WTC11 (cell line): ENCODE results near the gene GTPBP6. TPM values are rescaled to one million over a fixed set of nuclear protein-coding genes. Genes with fewer than 3 reads are reported as not detected.

Experiments used
- ATAC-seq: fragments of 200-7000 bp; cut with Tn5 transposase; 2 replicates; pipeline ENCODE4 v1.10.0; 2021; ENCODE audit warnings: mild to moderate bottlenecking, moderate library complexity
- CTCF ChIA-PET: fragments of 300-600 bp; sonication (Branson Sonifier 250); formaldehyde crosslinking; loops from one replicate; lab custom pipeline; 2021; ENCODE audit warnings: antibody characterized with exemption; lab: Charles Lee
- POLR2A ChIA-PET: fragments of 350-600 bp; sonication (Branson Sonifier 250); formaldehyde crosslinking; loops from one replicate; lab custom pipeline; 2021; ENCODE audit warnings: antibody characterized with exemption; lab: Charles Lee
- DNase-seq: peaks from one replicate; pipeline ENCODE4 v3.0.0; 2021; ENCODE audit warnings: low spot score
- H3K27ac Mint-ChIP-seq: 2 replicates; pipeline ENCODE4 v1.8.0; 2021; ENCODE audit warnings: mixed read lengths
- H3K27me3 Mint-ChIP-seq: 2 replicates; pipeline ENCODE4 v1.8.0; 2021; ENCODE audit warnings: low read depth, mild to moderate bottlenecking, moderate library complexity, mixed read lengths
- H3K36me3 Mint-ChIP-seq: 2 replicates; pipeline ENCODE4 v1.8.0; 2021; ENCODE audit warnings: mixed read lengths
- H3K4me1 Mint-ChIP-seq: 2 replicates; pipeline ENCODE4 v1.8.0; 2022; ENCODE audit warnings: mixed read lengths
- H3K4me3 Mint-ChIP-seq: 2 replicates; pipeline ENCODE4 v1.8.0; 2021; ENCODE audit warnings: mild to moderate bottlenecking, moderate library complexity, mixed read lengths
- H3K9me3 Mint-ChIP-seq: 2 replicates; pipeline ENCODE4 v1.8.0; 2021; ENCODE audit warnings: mixed read lengths
- ATF6 ChIP-seq: sonication (generic); formaldehyde crosslinking; IDR thresholded peaks from 2 replicates; pipeline ENCODE4 v1.8.1; 2023; ENCODE audit warnings: mild to moderate bottlenecking, missing genetic modification reagents
- CREM ChIP-seq: sonication (generic); formaldehyde crosslinking; IDR thresholded peaks from 2 replicates; pipeline ENCODE4 v1.8.1; 2022; ENCODE audit warnings: mild to moderate bottlenecking, missing genetic modification reagents, moderate library complexity
- E2F4 ChIP-seq: sonication (generic); formaldehyde crosslinking; IDR thresholded peaks from 2 replicates; pipeline ENCODE4 v1.8.1; 2022; ENCODE audit warnings: low read depth, mild to moderate bottlenecking, moderate library complexity, missing genetic modification reagents, borderline replicate concordance
- FOXP1 ChIP-seq: sonication (generic); formaldehyde crosslinking; IDR thresholded peaks from 2 replicates; pipeline ENCODE4 v1.8.0; 2022; ENCODE audit warnings: missing genetic modification reagents, mild to moderate bottlenecking, moderate library complexity, borderline replicate concordance
- GABPB1 ChIP-seq: sonication (generic); formaldehyde crosslinking; IDR thresholded peaks from 2 replicates; pipeline ENCODE4 v1.8.1; 2023; ENCODE audit warnings: mild to moderate bottlenecking, missing genetic modification reagents
- GTF2I ChIP-seq: fragments of 250-450 bp; sonication (Bioruptor Pico); conservative IDR thresholded peaks from 2 replicates; pipeline ENCODE4 v1.4.0; 2021; ENCODE audit warnings: mild to moderate bottlenecking
- HMGXB4 ChIP-seq: sonication (generic); formaldehyde crosslinking; IDR thresholded peaks from 2 replicates; pipeline ENCODE4 v1.8.1; 2023; ENCODE audit warnings: mild to moderate bottlenecking, moderate library complexity, missing genetic modification reagents
- IRF2 ChIP-seq: sonication (generic); formaldehyde crosslinking; IDR thresholded peaks from 2 replicates; pipeline ENCODE4 v1.8.0; 2022; ENCODE audit warnings: low read depth, missing genetic modification reagents, borderline replicate concordance
- KAT7 ChIP-seq: sonication (generic); formaldehyde crosslinking; IDR thresholded peaks from 2 replicates; pipeline ENCODE4 v1.8.1; 2023; ENCODE audit warnings: missing genetic modification reagents, mild to moderate bottlenecking, borderline replicate concordance
- MXD4 ChIP-seq: fragments of 250-450 bp; sonication (Bioruptor Pico); IDR thresholded peaks from 2 replicates; pipeline ENCODE4 v1.8.0; 2021; ENCODE audit warnings: mild to moderate bottlenecking, moderate library complexity, borderline replicate concordance
- TCF7 ChIP-seq: sonication (generic); formaldehyde crosslinking; IDR thresholded peaks from 2 replicates; pipeline ENCODE4 v1.8.0; 2022; ENCODE audit warnings: mild to moderate bottlenecking, low read depth, missing genetic modification reagents, moderate library complexity
- TEAD4 ChIP-seq: sonication (generic); formaldehyde crosslinking; IDR thresholded peaks from 2 replicates; pipeline ENCODE4 v1.8.0; 2022; ENCODE audit warnings: mild to moderate bottlenecking, missing genetic modification reagents
- TP53 ChIP-seq: sonication (generic); formaldehyde crosslinking; IDR thresholded peaks from 2 replicates; pipeline ENCODE4 v1.8.1; 2023; ENCODE audit warnings: mild to moderate bottlenecking, missing genetic modification reagents
- ZMAT4 ChIP-seq: fragments of 250-450 bp; sonication (Bioruptor Pico); IDR thresholded peaks from 2 replicates; pipeline ENCODE4 v1.9.0; 2021; ENCODE audit warnings: mild to moderate bottlenecking
- ZNF219 ChIP-seq: sonication (generic); formaldehyde crosslinking; IDR thresholded peaks from 2 replicates; pipeline ENCODE4 v1.8.0; 2023; ENCODE audit warnings: missing genetic modification reagents, mild to moderate bottlenecking, borderline replicate concordance
- ZNF232 ChIP-seq: sonication (generic); formaldehyde crosslinking; IDR thresholded peaks from 2 replicates; pipeline ENCODE4 v1.8.0; 2022; ENCODE audit warnings: mild to moderate bottlenecking, missing genetic modification reagents
- ZNF263 ChIP-seq: sonication (generic); formaldehyde crosslinking; IDR thresholded peaks from 2 replicates; pipeline ENCODE4 v1.8.1; 2022; ENCODE audit warnings: low read depth, mild to moderate bottlenecking, moderate library complexity, missing genetic modification reagents
- ZNF317 ChIP-seq: sonication (generic); formaldehyde crosslinking; IDR thresholded peaks from 2 replicates; pipeline ENCODE4 v1.8.1; 2023; ENCODE audit warnings: low read depth, mild to moderate bottlenecking, moderate library complexity, missing genetic modification reagents, borderline replicate concordance
- ZNF416 ChIP-seq: fragments of 250-450 bp; sonication (Bioruptor Pico); IDR thresholded peaks from 2 replicates; pipeline ENCODE4 v1.9.0; 2021; ENCODE audit warnings: mild to moderate bottlenecking, inconsistent platforms
- ZNF512 ChIP-seq: sonication (generic); formaldehyde crosslinking; IDR thresholded peaks from 2 replicates; pipeline ENCODE4 v1.8.1; 2022; ENCODE audit warnings: missing genetic modification reagents, borderline replicate concordance
- total RNA-seq: library from RNA; stranded (reverse); gene quantifications from 3 replicates; pipeline ENCODE4 v1.2.3, GENCODE V29; 2021

The GTPBP6 gene
- total RNA-seq, 1 experiment from 2014 or later: 63.9 TPM

- peaks cover 37% of the 10 kb centered on the region for H3K36me3 Mint-ChIP-seq
- H3K27me3 Mint-ChIP-seq: no peaks in the 10 kb centered on the region
- H3K4me1 Mint-ChIP-seq: peaks cover 2% of the 10 kb centered on the region; the same call in 1 of the 2 replicates
- ATAC-seq (no peak), DNase-seq (peak; percentile 8)
- POLR2A ChIA-PET: no interaction called here
- CTCF ChIA-PET: no interaction called here
- H3K9me3 Mint-ChIP-seq: no peaks in the 10 kb centered on the region
- no peak overlapping the region for H3K27ac Mint-ChIP-seq
- H3K4me3 Mint-ChIP-seq: 0 out of 2 replicates have a peak overlapping the region, but pooled peaks have one; percentile 14
- TF ChIP-seq ZNF263 (no peak), ZNF416 (CRISPR knock-in tag) (no peak), ZNF232 (CRISPR knock-in tag) (no peak), ZNF512 (CRISPR knock-in tag) (no peak), GABPB1 (no peak), TP53 (CRISPR knock-in tag) (no peak), IRF2 (CRISPR knock-in tag) (no peak), ZNF219 (no peak), TEAD4 (CRISPR knock-in tag) (no peak)
These were observed 23.0 kb upstream of the GTPBP6 start for GRCh38 chrX:341541-342101.

- no peak for TF ChIP-seq MXD4 (CRISPR knock-in tag)
- TF ChIP-seq HMGXB4 (CRISPR knock-in tag): no peak
- no peak for TF ChIP-seq GTF2I
- no peak for TF ChIP-seq KAT7 (CRISPR knock-in tag)
- no peak for TF ChIP-seq E2F4
- TF ChIP-seq ZNF317: no peak
- no peak for TF ChIP-seq CREM
- TF ChIP-seq, all 79 proteins: peak for 0
- no peaks in the 10 kb centered on the region for H3K27me3 Mint-ChIP-seq
- ChIA-PET POLR2A (no interaction called here), CTCF (no interaction called here)
- peaks cover 43% of the 10 kb centered on the region for H3K36me3 Mint-ChIP-seq
- ATAC-seq: no peak
- no peak for DNase-seq
- no peaks in the 10 kb centered on the region for H3K9me3 Mint-ChIP-seq
- H3K4me1 Mint-ChIP-seq: peaks cover 2% of the 10 kb centered on the region; the same call in 1 of the 2 replicates
- H3K27ac Mint-ChIP-seq: no peak overlapping the region
- no peak overlapping the region for H3K4me3 Mint-ChIP-seq
These were observed 22.2 kb upstream of the GTPBP6 start for GRCh38 chrX:340641-341423.

- TF ChIP-seq ZMAT4 (CRISPR knock-in tag) (no peak), FOXP1 (no peak), TCF7 (no peak), ATF6 (CRISPR knock-in tag) (no peak)
- H3K9me3 Mint-ChIP-seq: no peaks in the 10 kb centered on the region
- no peak overlapping the region for H3K27ac Mint-ChIP-seq
- CTCF ChIA-PET: no interaction called here
- ATAC-seq (no peak), DNase-seq (no peak)
- POLR2A ChIA-PET: no interaction called here
- H3K27me3 Mint-ChIP-seq: no peaks in the 10 kb centered on the region
- peaks cover 43% of the 10 kb centered on the region for H3K36me3 Mint-ChIP-seq
- peaks cover 2% of the 10 kb centered on the region; the same call in 1 of the 2 replicates for H3K4me1 Mint-ChIP-seq
- H3K4me3 Mint-ChIP-seq: no peak overlapping the region
These were observed 21.5 kb upstream of the GTPBP6 start for GRCh38 chrX:340121-340520.
